Measurements from ENCODE around the gene RASGRP3. TPM values are rescaled to one million over a fixed set of nuclear protein-coding genes. Genes with fewer than 3 reads are reported as not detected.

RASGRP3 gene
- total and polyA plus RNA-seq, 9 of the 15 experiments (the other 6 are each of a cell fraction or from before 2014, with no cell fraction given) = 0.18 to 1.7 (median 1.2) TPM

DNA sequence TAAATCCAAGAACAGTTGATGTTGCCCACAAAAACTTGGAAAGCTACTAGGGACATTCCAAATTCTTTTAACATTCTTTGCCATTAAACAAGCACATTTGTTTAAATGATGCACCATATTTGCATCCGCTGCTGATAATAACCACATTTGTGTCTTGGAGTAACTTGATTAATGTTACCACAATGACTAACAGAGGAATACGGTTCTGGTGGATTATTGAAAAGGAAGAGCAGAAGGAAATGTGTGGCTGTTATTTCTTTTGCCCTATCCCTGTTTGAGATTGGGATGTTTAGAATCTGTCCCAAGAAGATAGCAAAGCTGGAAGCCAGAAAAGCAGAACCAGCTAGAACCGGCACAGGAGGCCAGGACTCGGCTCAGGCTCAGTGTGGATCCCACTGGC, 39.2 kb upstream of the RASGRP3 start (continued):
- TF ChIP-seq ZBTB7A (IDR thresholded peaks at IDR 0.05; ENCODE audit: borderline replicate concordance, control insufficient read depth, low read depth, low read length) (no peak), MEF2D (tag; conservative IDR thresholded peaks at IDR 0.05; ENCODE audit: low read depth) (0 out of 2 replicates have a peak, but pooled peaks have one; percentile 17), KDM1A (IDR thresholded peaks at IDR 0.05) (0 out of 4 replicates have a peak, but pooled peaks of 1 of the 2 experiments have one; percentile 16), PHF8 (IDR thresholded peaks at IDR 0.05; ENCODE audit: borderline replicate concordance, low read length) (no peak), HDGF (IDR thresholded peaks at IDR 0.05) (no peak), ZNF239 (CRISPR knock-in tag; IDR thresholded peaks at IDR 0.05) (no peak), SRSF1 (IDR thresholded peaks at IDR 0.05; ENCODE audit: low read depth, low read length) (no peak), MCM5 (IDR thresholded peaks at IDR 0.05; ENCODE audit: low read depth) (no peak), PML (IDR thresholded peaks at IDR 0.05; ENCODE audit: low read length) (peak; percentile 61; the same call in 1 of the 2 replicates), TARDBP (IDR thresholded peaks at IDR 0.05) (no peak), ZNF717 (CRISPR knock-in tag; IDR thresholded peaks at IDR 0.05) (no peak), HNRNPK (IDR thresholded peaks at IDR 0.05; ENCODE audit: low read depth, low read length, poor library complexity, severe bottlenecking) (no peak), THRAP3 (IDR thresholded peaks at IDR 0.05; ENCODE audit: borderline replicate concordance) (no peak), ERF (CRISPR knock-in tag; IDR thresholded peaks at IDR 0.05) (no peak), HLTF (IDR thresholded peaks at IDR 0.05) (no peak), ZNF384 (IDR thresholded peaks at IDR 0.05; ENCODE audit: low read depth, low read length) (no peak), LEF1 (IDR thresholded peaks at IDR 0.05) (peak; percentile 31; the same call in 1 of the 2 replicates), CHD4 (IDR thresholded peaks at IDR 0.05; ENCODE audit: insufficient read depth, insufficient replicate concordance, low read depth, low read length, poor library complexity, severe bottlenecking) (no peak), ZNF217 (CRISPR knock-in tag; IDR thresholded peaks at IDR 0.05) (no peak), L3MBTL2 (IDR thresholded peaks at IDR 0.05) (no peak), FOXA1 (IDR thresholded peaks at IDR 0.05; ENCODE audit: borderline replicate concordance) (no peak), CBFA2T2 (conservative IDR thresholded peaks at IDR 0.05) (peak; percentile 59), ZNF175 (CRISPR knock-in tag; IDR thresholded peaks at IDR 0.05; ENCODE audit: low read depth) (0 out of 2 replicates have a peak, but pooled peaks have one; percentile 31)
- TF ChIP-seq, protein P1, sequence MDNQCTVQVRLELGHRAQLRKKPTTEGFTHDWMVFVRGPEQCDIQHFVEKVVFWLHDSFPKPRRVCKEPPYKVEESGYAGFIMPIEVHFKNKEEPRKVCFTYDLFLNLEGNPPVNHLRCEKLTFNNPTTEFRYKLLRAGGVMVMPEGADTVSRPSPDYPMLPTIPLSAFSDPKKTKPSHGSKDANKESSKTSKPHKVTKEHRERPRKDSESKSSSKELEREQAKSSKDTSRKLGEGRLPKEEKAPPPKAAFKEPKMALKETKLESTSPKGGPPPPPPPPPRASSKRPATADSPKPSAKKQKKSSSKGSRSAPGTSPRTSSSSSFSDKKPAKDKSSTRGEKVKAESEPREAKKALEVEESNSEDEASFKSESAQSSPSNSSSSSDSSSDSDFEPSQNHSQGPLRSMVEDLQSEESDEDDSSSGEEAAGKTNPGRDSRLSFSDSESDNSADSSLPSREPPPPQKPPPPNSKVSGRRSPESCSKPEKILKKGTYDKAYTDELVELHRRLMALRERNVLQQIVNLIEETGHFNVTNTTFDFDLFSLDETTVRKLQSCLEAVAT (IDR thresholded peaks at IDR 0.05) = 0 out of 4 replicates have a peak, but pooled peaks of 1 of the 2 experiments have one; percentile 28
- TF ChIP-seq, protein P2, sequence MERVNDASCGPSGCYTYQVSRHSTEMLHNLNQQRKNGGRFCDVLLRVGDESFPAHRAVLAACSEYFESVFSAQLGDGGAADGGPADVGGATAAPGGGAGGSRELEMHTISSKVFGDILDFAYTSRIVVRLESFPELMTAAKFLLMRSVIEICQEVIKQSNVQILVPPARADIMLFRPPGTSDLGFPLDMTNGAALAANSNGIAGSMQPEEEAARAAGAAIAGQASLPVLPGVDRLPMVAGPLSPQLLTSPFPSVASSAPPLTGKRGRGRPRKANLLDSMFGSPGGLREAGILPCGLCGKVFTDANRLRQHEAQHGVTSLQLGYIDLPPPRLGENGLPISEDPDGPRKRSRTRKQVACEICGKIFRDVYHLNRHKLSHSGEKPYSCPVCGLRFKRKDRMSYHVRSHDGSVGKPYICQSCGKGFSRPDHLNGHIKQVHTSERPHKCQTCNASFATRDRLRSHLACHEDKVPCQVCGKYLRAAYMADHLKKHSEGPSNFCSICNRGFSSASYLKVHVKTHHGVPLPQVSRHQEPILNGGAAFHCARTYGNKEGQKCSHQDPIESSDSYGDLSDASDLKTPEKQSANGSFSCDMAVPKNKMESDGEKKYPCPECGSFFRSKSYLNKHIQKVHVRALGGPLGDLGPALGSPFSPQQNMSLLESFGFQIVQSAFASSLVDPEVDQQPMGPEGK (CRISPR knock-in tag; IDR thresholded peaks at IDR 0.05; ENCODE audit: borderline replicate concordance) = no peak
- TF ChIP-seq, protein P3, sequence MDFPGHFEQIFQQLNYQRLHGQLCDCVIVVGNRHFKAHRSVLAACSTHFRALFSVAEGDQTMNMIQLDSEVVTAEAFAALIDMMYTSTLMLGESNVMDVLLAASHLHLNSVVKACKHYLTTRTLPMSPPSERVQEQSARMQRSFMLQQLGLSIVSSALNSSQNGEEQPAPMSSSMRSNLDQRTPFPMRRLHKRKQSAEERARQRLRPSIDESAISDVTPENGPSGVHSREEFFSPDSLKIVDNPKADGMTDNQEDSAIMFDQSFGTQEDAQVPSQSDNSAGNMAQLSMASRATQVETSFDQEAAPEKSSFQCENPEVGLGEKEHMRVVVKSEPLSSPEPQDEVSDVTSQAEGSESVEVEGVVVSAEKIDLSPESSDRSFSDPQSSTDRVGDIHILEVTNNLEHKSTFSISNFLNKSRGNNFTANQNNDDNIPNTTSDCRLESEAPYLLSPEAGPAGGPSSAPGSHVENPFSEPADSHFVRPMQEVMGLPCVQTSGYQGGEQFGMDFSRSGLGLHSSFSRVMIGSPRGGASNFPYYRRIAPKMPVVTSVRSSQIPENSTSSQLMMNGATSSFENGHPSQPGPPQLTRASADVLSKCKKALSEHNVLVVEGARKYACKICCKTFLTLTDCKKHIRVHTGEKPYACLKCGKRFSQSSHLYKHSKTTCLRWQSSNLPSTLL (IDR thresholded peaks at IDR 0.05) = no peak
- TF ChIP-seq, protein P4, sequence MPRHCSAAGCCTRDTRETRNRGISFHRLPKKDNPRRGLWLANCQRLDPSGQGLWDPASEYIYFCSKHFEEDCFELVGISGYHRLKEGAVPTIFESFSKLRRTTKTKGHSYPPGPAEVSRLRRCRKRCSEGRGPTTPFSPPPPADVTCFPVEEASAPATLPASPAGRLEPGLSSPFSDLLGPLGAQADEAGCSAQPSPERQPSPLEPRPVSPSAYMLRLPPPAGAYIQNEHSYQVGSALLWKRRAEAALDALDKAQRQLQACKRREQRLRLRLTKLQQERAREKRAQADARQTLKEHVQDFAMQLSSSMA (CRISPR knock-in tag; IDR thresholded peaks at IDR 0.05) = no peak

All from K562 (cell line).